Activated CD8-positive, alpha-beta memory T cell treated with anti-CD3 and anti-CD28 coated beads, Interleukin-2, amount 10 ng/mL, durations not matched to agents 7 days and 5 days (primary cell): Measurements from ENCODE around the gene KDM5A. TPM values are rescaled to one million over a fixed set of nuclear protein-coding genes. Genes with fewer than 3 reads are reported as not detected.

Experiments
- total RNA-seq, 2 experiments: library from RNA; stranded (reverse); gene quantifications; one replicate each; pipeline ENCODE4 v1.2.3, GENCODE V29; 2021

KDM5A gene
- total RNA-seq, 2 experiments from 2014 or later = 101 to 108 TPM

Other genes starting within 250 kb of the KDM5A start
- gene SLC6A12, start 175.2 kb downstream of the KDM5A start, total RNA-seq = under 1 TPM in 1 of 2 experiments, not detected in 1; 0.33 TPM
- under 1 TPM; 0.35 TPM for gene SLC6A13, start 126.5 kb downstream of the KDM5A start, total RNA-seq
- 10 to 100 TPM; 19.5 to 20.2 TPM for gene CCDC77, start 12.3 kb upstream of the KDM5A start, total RNA-seq
- gene B4GALNT3, start 70.6 kb upstream of the KDM5A start, total RNA-seq = under 1 TPM; 0.37 to 0.64 TPM